Pancreas (tissue), 10 donors: ENCODE measurements around the gene IQSEC1. TPM values are rescaled to one million over a fixed set of nuclear protein-coding genes. Genes with fewer than 3 reads are reported as not detected.
"Not testable (repeated sequence)": the region's sequence is repeated elsewhere in the genome, so short reads cannot be mapped to it uniquely, and the experiment has no call there.

Source experiments
- ATAC-seq, 4 donors: fragments of 200-7000 bp; cut with Tn5 transposase; one replicate each; pipeline versions ENCODE4 v1.8.0 to v1.9.1; 2020; ENCODE audit warnings: mild to moderate bottlenecking in 4 of 4, moderate library complexity in 4 of 4
- DNase-seq, 6 donors: peaks; one replicate each; pipeline ENCODE4 v3.0.0-alpha.2; 2020
- FAIRE-seq: peaks from 2 replicates; lab custom pipeline; 2012; peaks lifted over from hg19 to GRCh38; lab: Jason Lieb, UNC
- H3K27ac ChIP-seq, 4 donors: fragments of 200-600 bp; sonication (generic); 1 replicate in 3 of 4; 2 replicates in 1 of 4; pipeline versions ENCODE4 v1.5.0 to v1.8.0; 2020
- H3K27me3 ChIP-seq, 4 donors: fragments of 200-600 bp; one replicate each; pipeline ENCODE4 v1.8.0; 2021
- H3K36me3 ChIP-seq, 3 donors: fragments of 200-600 bp; sonication (generic) in 1 of 3; one replicate each; pipeline versions ENCODE4 v1.5.0 to v1.8.0; 2020 to 2021
- H3K4me1 ChIP-seq, 3 donors: fragments of 200-600 bp; one replicate each; pipeline ENCODE4 v1.8.0; 2021
- H3K4me3 ChIP-seq, 4 donors: fragments of 200-600 bp; sonication (generic) in 2 of 4; one replicate each; pipeline versions ENCODE4 v1.5.0 to v1.8.0; 2020 to 2021
- H3K9me3 ChIP-seq, 4 donors: fragments of 200-600 bp; one replicate each; pipeline ENCODE4 v1.8.0; 2021
- CTCF ChIP-seq, 4 donors: fragments of 200-600 bp; sonication (generic) in 3 of 4; IDR thresholded peaks; one replicate each; pipeline versions ENCODE4 v1.5.0 to v1.8.0; 2021; ENCODE audit warnings: antibody characterized with exemption in 4 of 4
- WGBS, 2 donors: extraction: QIAGEN DNeasy Blood & Tissue Kit; methylation state at CpG; one replicate each; pipeline ENCODE4 v1.1.7; 2013; 5-methylcytosine and 5-hydroxymethylcytosine counted together
- intact Hi-C, 3 donors: fragments of 100-400 bp; cut with DNase I; formaldehyde crosslinking; loops; one replicate each; pipeline versions ENCODE4 v1.11.1 to v1.14.2; 2022
- polyA plus RNA-seq, 2 donors: library from polyadenylated mRNA; stranded (reverse); fragments of 200-250 nt; gene quantifications; one replicate each; pipeline ENCODE4 v1.2.3, GENCODE V29; 2013
- total RNA-seq, 6 donors: library from RNA; stranded (reverse); fragmentation: NEBNext Ultra II Directional in 4 of 6; extraction: Animal tissue kit (Norgen Biotek cat#: 25700) in 4 of 6; gene quantifications; one replicate each; pipeline versions ENCODE4 v1.2.1 to v1.2.4, GENCODE V29; 2021 to 2023
- donor health status: healthy with polysubstance abuse.
- donor health status: DM: no; HTN: no; CAD: no; lungs with moderate emphysema.
- donor health status: DM: no; HTN: no; CAD: no.
- donor health status: control.
- donor health status: control.
- donor health status: Bipolar disorder and iron deficiency.
- donor health status: DM: yes; HTN: yes; CAD: no.
- donor health status: DM: no; HTN: no; CAD: no.
- donor health status: DM: no; HTN: no; CAD: no.
- donor health status: DM: yes; HTN: yes; CAD: no.

The IQSEC1 gene
- total and polyA plus RNA-seq, 8 donors = 15.0 to 27.9 (median 23.1) TPM

GRCh38 chr3:12879191-12879815 lies 193.9 kb downstream of the IQSEC1 start:
- TF ChIP-seq CTCF (IDR thresholded peaks at IDR 0.05) = no peak
- Histone ChIP-seq H3K27ac (no peak overlapping the region), H3K27me3 (no peaks in the 10 kb centered on the region), H3K9me3 (no peaks in the 10 kb centered on the region), H3K4me3 (no peak overlapping the region), H3K36me3 (no peaks in the 10 kb centered on the region), H3K4me1 (peaks cover 0 to 7% (median 0%) of the 10 kb centered on the region in 3 donors)
- DNase-seq (no peak), FAIRE-seq (no peak), ATAC-seq (no peak)
- intact Hi-C loops = loop anchor here in 1 of 3 donors (10.0 kb wide), 1 partner anchor 105 kb away; no protein-coding TSS in a partner anchor
- WGBS, 2 donors = 87 to 89% methylated on average over 5 of the region's 5 CpGs

- not testable (repeated sequence) for H3K4me3 ChIP-seq, H3K27me3 ChIP-seq, ATAC-seq, DNase-seq, H3K4me1 ChIP-seq, H3K9me3 ChIP-seq, FAIRE-seq, H3K36me3 ChIP-seq, H3K27ac ChIP-seq
- 24 to 33% methylated on average over 2 of the region's 2 CpGs for WGBS, 2 donors
- intact Hi-C loops = loop anchor here in 1 of 3 donors (10.0 kb wide), 1 partner anchor 106 kb away; no protein-coding TSS in a partner anchor
These were observed 194.5 kb downstream of the IQSEC1 start for GRCh38 chr3:12878758-12879157.

GRCh38 chr3:12878141-12878574 lies 195.1 kb downstream of the IQSEC1 start:
- intact Hi-C loops = loop anchor here in 1 of 3 donors (10.0 kb wide), 1 partner anchor 107 kb away; no protein-coding TSS in a partner anchor
- no peaks in the 10 kb centered on the region for H3K9me3 ChIP-seq
- peaks cover 0 to 7% (median 0%) of the 10 kb centered on the region in 3 donors for H3K4me1 ChIP-seq
- H3K4me3 ChIP-seq = no peak overlapping the region
- 52 to 53% methylated on average over 2 of the region's 2 CpGs for WGBS, 2 donors
- H3K27me3 ChIP-seq = no peaks in the 10 kb centered on the region
- DNase-seq = no peak
- no peak for ATAC-seq
- no peak overlapping the region for H3K27ac ChIP-seq
- FAIRE-seq = no peak
- H3K36me3 ChIP-seq = no peaks in the 10 kb centered on the region
- TF ChIP-seq CTCF (IDR thresholded peaks at IDR 0.05) = no peak

GRCh38 chr3:12877040-12877439 lies 196.2 kb downstream of the IQSEC1 start:
- H3K27ac ChIP-seq = no peak overlapping the region
- H3K9me3 ChIP-seq = no peaks in the 10 kb centered on the region
- DNase-seq = no peak
- intact Hi-C loops = loop anchor here in 1 of 3 donors (10.0 kb wide), 1 partner anchor 108 kb away; no protein-coding TSS in a partner anchor
- no peaks in the 10 kb centered on the region for H3K27me3 ChIP-seq
- 90 to 92% methylated on average over 7 of the region's 7 CpGs for WGBS, 2 donors
- no peak overlapping the region for H3K4me3 ChIP-seq
- peaks cover 0 to 7% (median 0%) of the 10 kb centered on the region in 3 donors for H3K4me1 ChIP-seq
- FAIRE-seq = no peak
- ATAC-seq = no peak
- no peaks in the 10 kb centered on the region for H3K36me3 ChIP-seq
- TF ChIP-seq CTCF (IDR thresholded peaks at IDR 0.05) = no peak

- Histone ChIP-seq H3K4me3 (peak overlapping the region in 2 of 4 donors; percentile 5 to 38), H3K27me3 (no peaks in the 10 kb centered on the region), H3K9me3 (no peaks in the 10 kb centered on the region), H3K36me3 (no peaks in the 10 kb centered on the region), H3K4me1 (peaks cover 0 to 7% (median 0%) of the 10 kb centered on the region in 3 donors), H3K27ac (no peak overlapping the region)
- 25 to 26% methylated on average over 55 to 60 of the region's 60 CpGs for WGBS, 2 donors
- no peak for FAIRE-seq
- intact Hi-C loops = loop anchor here in 1 of 3 donors (10.0 kb wide), 1 partner anchor 109 kb away; no protein-coding TSS in a partner anchor
- peak; percentile 78 to 95 (median 90) for ATAC-seq
- no peak for TF ChIP-seq CTCF (IDR thresholded peaks at IDR 0.05)
- DNase-seq = peak in 5 of 6 donors; percentile 38 to 75 (median 55)
These were observed 197.1 kb downstream of the IQSEC1 start for GRCh38 chr3:12875857-12876836.
